ENCODE data around the gene CHTF18. TPM values are rescaled to one million over a fixed set of nuclear protein-coding genes. Genes with fewer than 3 reads are reported as not detected.

The CHTF18 gene
- total RNA-seq, 1 experiment from 2014 or later, result 30.9 TPM

DNA sequence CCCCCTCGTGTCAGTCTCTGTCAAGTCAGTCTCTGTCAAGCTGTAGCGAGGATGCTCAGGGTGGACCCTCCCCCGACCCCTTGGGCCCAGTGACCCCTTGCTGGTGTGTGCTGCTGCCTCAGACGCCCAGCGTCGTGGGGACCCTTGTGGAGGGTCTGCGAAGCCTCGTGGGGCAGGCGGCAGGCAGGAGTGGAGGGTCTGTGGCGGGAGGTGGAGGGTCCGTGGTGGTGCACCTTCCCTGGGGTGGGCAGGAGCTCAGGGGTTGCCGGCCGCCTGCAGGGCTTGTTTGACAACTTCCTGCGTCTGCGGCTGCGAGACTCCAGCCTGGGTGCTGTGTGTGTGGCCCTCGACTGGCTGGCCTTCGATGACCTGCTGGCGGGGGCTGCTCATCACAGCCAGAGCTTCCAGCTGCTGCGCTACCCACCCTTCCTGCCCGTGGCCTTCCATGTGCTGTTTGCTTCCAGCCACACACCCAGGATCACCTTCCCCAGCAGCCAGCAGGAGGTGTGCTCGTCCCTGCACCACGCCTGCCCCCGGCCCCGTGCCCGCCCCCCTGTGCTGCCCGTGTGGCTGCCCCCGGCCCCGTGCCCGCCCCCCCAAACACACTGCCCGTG, 6.5 kb downstream of the CHTF18 start:
- intact Hi-C loops (cut with micrococcal nuclease), result no loop called here
- Mint-ChIP-seq H3K9me3 (ENCODE audit: unreplicated experiment) (no peaks in the 10 kb centered on the region), H3K4me3 (ENCODE audit: unreplicated experiment) (no peak overlapping the region), H3K27me3 (ENCODE audit: insufficient read depth, unreplicated experiment) (no peaks in the 10 kb centered on the region), H3K36me3 (ENCODE audit: insufficient read depth, unreplicated experiment) (peaks cover 9% of the 10 kb centered on the region), H3K4me1 (ENCODE audit: insufficient read depth, unreplicated experiment) (peaks cover 5% of the 10 kb centered on the region), H3K27ac (ENCODE audit: low read depth, unreplicated experiment) (no peak overlapping the region)
- DNase-seq (ENCODE audit: unreplicated experiment), result no peak
- CTCF ChIA-PET, result no interaction called here
- POLR2A ChIA-PET, result interaction anchor here (1.4 kb wide), 1 partner anchor 54 kb away, joined by 4 read pairs; the partner anchor contains the start of gene CIAO3
- no TSS peak for BruUV-seq (replicated peaks)
- no peak for TF ChIP-seq CTCF (IDR thresholded peaks at IDR 0.05; ENCODE audit: unreplicated experiment)

DNA sequence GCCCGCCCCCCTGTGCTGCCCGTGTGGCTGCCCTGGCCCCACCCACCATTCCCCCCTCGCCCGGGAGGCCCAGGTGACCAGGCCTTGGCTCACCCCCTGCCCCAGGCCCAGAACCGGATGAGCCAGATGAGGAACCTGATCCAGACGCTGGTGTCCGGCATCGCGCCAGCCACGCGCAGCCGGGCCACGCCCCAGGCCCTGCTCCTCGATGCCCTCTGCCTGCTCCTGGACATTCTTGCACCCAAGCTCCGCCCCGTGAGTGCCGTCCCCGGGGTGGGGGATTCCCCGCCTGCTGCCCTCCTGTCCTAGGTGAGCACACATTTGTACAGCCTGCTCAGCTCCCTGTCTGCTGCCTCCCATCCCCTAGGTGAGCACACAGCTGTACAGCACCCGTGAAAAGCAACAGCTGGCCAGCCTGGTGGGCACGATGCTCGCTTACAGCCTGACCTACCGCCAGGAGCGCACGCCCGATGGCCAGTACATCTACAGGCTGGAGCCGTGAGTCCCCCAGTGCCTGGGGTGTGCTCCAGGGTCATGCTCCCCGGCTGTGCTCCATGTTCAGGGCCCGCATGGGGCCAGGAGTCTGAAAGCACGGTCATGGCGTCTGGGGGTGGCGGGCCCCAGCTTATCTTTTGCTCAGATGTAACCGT, 7.3 kb downstream of the CHTF18 start:
- intact Hi-C loops (cut with micrococcal nuclease), result no loop called here
- H3K36me3 Mint-ChIP-seq (ENCODE audit: insufficient read depth, unreplicated experiment), result peaks cover 9% of the 10 kb centered on the region
- no peaks in the 10 kb centered on the region for H3K27me3 Mint-ChIP-seq (ENCODE audit: insufficient read depth, unreplicated experiment)
- ChIA-PET CTCF (interaction anchor here (0.5 to 0.7 kb wide), 2 partner anchors 260 to 311 kb away, joined by 3 read pairs; no protein-coding TSS in a partner anchor), POLR2A (interaction anchor here (1.4 kb wide), 1 partner anchor 55 kb away, joined by 4 read pairs; the partner anchor contains the start of gene CIAO3)
- DNase-seq (ENCODE audit: unreplicated experiment), result peak; percentile 83
- peak overlapping the region; percentile 57 for H3K4me3 Mint-ChIP-seq (ENCODE audit: unreplicated experiment)
- H3K9me3 Mint-ChIP-seq (ENCODE audit: unreplicated experiment), result no peaks in the 10 kb centered on the region
- H3K4me1 Mint-ChIP-seq (ENCODE audit: insufficient read depth, unreplicated experiment), result peaks cover 5% of the 10 kb centered on the region
- no peak for TF ChIP-seq CTCF (IDR thresholded peaks at IDR 0.05; ENCODE audit: unreplicated experiment)
- H3K27ac Mint-ChIP-seq (ENCODE audit: low read depth, unreplicated experiment), result no peak overlapping the region
- no TSS peak for BruUV-seq (replicated peaks)

- no peak overlapping the region for H3K27ac Mint-ChIP-seq (ENCODE audit: low read depth, unreplicated experiment)
- DNase-seq (ENCODE audit: unreplicated experiment), result no peak
- peaks cover 5% of the 10 kb centered on the region for H3K4me1 Mint-ChIP-seq (ENCODE audit: insufficient read depth, unreplicated experiment)
- peaks cover 1% of the 10 kb centered on the region for H3K36me3 Mint-ChIP-seq (ENCODE audit: insufficient read depth, unreplicated experiment)
- CTCF ChIA-PET, result interaction anchor here (0.5 to 0.7 kb wide), 4 partner anchors 55 to 311 kb away, joined by 3 to 4 read pairs (median 3); partner anchors contain the start of gene CIAO3
- no peak for TF ChIP-seq CTCF (IDR thresholded peaks at IDR 0.05; ENCODE audit: unreplicated experiment)
- BruUV-seq (replicated peaks), result no TSS peak
- POLR2A ChIA-PET, result interaction anchor here (0.7 to 1.4 kb wide), 2 partner anchors 12 to 55 kb away, joined by 3 to 4 read pairs; partner anchors contain the start of gene CIAO3
- H3K9me3 Mint-ChIP-seq (ENCODE audit: unreplicated experiment), result no peaks in the 10 kb centered on the region
- no peak overlapping the region for H3K4me3 Mint-ChIP-seq (ENCODE audit: unreplicated experiment)
- intact Hi-C loops (cut with micrococcal nuclease), result no loop called here
- H3K27me3 Mint-ChIP-seq (ENCODE audit: insufficient read depth, unreplicated experiment), result no peaks in the 10 kb centered on the region
Measured at GRCh38 chr16:796296-797119, 8.1 kb downstream of the CHTF18 start.

GRCh38 chr16:797120-797420, 8.7 kb downstream of the CHTF18 start:
- Mint-ChIP-seq H3K9me3 (ENCODE audit: unreplicated experiment) (no peaks in the 10 kb centered on the region), H3K27ac (ENCODE audit: low read depth, unreplicated experiment) (no peak overlapping the region), H3K36me3 (ENCODE audit: insufficient read depth, unreplicated experiment) (no peaks in the 10 kb centered on the region), H3K4me1 (ENCODE audit: insufficient read depth, unreplicated experiment) (peaks cover 5% of the 10 kb centered on the region), H3K4me3 (ENCODE audit: unreplicated experiment) (no peak overlapping the region), H3K27me3 (ENCODE audit: insufficient read depth, unreplicated experiment) (no peaks in the 10 kb centered on the region)
- intact Hi-C loops (cut with micrococcal nuclease), result no loop called here
- BruUV-seq (replicated peaks), result no TSS peak
- no peak for TF ChIP-seq CTCF (IDR thresholded peaks at IDR 0.05; ENCODE audit: unreplicated experiment)
- CTCF ChIA-PET, result interaction anchor here (0.7 kb wide), 2 partner anchors 56 to 304 kb away, joined by 3 to 4 read pairs; partner anchors contain the start of gene CIAO3
- POLR2A ChIA-PET, result interaction anchor here (0.7 kb wide), 1 partner anchor 11 kb away, joined by 3 read pairs; no protein-coding TSS in a partner anchor
- DNase-seq (ENCODE audit: unreplicated experiment), result no peak
